ENCODE data around the gene SMARCD1.

- TF ChIP-seq, protein P1, sequence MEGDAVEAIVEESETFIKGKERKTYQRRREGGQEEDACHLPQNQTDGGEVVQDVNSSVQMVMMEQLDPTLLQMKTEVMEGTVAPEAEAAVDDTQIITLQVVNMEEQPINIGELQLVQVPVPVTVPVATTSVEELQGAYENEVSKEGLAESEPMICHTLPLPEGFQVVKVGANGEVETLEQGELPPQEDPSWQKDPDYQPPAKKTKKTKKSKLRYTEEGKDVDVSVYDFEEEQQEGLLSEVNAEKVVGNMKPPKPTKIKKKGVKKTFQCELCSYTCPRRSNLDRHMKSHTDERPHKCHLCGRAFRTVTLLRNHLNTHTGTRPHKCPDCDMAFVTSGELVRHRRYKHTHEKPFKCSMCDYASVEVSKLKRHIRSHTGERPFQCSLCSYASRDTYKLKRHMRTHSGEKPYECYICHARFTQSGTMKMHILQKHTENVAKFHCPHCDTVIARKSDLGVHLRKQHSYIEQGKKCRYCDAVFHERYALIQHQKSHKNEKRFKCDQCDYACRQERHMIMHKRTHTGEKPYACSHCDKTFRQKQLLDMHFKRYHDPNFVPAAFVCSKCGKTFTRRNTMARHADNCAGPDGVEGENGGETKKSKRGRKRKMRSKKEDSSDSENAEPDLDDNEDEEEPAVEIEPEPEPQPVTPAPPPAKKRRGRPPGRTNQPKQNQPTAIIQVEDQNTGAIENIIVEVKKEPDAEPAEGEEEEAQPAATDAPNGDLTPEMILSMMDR (IDR thresholded peaks at IDR 0.05) = no peak
- TF ChIP-seq POLR2A (IDR thresholded peaks at IDR 0.05; ENCODE audit: low read depth) = no peak
- TF ChIP-seq POLR2AphosphoS5 (IDR thresholded peaks at IDR 0.05) = no peak
Measured at GRCh38 chr12:50042693-50043092, 42.4 kb upstream of the SMARCD1 start.

Data from esophagus muscularis mucosa (tissue), 3 donors.